ENCODE data around the gene ARL6IP4.

ARL6IP4 gene

GRCh38 chr12:122978507-122978955, 1.9 kb upstream of the ARL6IP4 start:
- no peak for DNase-seq (ENCODE audit: low read depth, low spot score)

GRCh38 chr12:122979001-122979907, 1.2 kb upstream of the ARL6IP4 start:
- no peak for DNase-seq (ENCODE audit: low read depth, low spot score)

DNA sequence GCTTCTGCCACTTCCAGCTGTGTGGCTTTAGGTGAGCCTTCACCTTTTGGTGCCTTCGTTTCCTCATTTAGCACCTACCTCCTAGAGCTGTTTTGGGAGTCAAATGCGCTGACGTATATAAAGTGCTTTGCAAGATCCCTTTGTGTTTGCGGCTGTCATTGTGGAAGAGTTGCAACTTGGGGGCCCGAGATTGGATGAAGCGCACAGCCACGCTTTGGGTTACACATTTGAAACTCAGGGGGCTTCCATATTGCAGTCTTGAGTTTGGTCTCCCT, 636 bp upstream of the ARL6IP4 start:
- no peak for DNase-seq (ENCODE audit: low read depth, low spot score)

DNA sequence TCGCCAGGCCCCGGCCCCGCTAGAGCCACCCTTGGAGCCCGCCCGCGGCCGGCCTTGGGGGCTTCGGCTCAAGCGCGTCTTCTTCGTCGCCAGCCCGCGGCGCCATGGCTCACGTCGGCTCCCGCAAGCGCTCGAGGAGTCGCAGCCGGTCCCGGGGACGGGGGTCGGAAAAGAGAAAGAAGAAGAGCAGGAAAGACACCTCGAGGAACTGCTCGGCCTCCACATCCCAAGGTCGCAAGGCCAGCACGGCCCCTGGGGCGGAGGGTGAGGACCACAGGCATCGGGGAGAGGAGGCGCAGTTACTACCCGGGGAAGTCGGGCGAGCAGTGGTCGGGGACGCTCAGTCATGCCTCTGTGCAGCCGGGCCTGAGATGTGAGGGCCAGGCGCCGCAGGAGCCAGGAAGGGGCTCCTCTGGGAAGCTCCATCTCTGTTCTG, 573 bp downstream of the ARL6IP4 start:
- no peak for DNase-seq (ENCODE audit: low read depth, low spot score)

DNA sequence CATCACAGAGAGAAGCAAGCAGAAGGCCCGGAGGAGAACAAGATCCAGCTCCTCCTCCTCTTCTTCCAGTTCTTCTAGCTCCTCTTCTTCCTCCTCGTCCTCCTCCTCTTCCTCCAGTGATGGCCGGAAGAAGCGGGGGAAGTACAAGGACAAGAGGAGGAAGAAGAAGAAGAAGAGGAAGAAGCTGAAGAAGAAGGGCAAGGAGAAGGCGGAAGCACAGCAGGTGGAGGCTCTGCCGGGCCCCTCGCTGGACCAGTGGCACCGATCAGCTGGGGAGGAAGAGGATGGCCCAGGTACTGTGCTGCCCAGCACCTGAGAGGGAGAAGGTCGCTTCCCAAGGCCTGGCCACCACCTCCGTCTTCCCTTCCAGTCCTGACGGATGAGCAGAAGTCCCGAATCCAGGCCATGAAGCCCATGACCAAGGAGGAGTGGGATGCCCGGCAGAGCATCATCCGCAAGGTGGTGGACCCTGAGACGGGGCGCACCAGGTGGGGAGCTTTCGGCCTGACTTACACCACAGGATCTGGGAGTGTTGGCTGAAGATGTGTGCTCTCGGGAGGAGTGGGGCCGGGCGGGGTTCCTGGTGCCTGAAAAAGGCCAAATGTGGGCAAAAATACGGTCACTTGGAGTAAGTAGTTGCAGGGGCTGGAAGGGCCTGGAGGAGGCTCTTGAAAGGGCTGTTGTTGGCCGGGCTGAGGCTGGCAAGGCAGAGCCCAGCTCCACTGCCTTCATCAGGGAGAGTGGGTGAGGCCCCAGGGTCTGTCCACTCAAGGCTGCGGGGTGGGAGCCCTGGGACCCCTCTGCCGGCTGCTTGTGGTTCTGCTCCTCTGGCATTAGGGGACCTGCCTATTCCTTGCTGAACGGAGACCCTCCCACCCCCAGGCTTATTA, 1.4 kb downstream of the ARL6IP4 start:
- DNase-seq (ENCODE audit: low read depth, low spot score), result no peak

DNA sequence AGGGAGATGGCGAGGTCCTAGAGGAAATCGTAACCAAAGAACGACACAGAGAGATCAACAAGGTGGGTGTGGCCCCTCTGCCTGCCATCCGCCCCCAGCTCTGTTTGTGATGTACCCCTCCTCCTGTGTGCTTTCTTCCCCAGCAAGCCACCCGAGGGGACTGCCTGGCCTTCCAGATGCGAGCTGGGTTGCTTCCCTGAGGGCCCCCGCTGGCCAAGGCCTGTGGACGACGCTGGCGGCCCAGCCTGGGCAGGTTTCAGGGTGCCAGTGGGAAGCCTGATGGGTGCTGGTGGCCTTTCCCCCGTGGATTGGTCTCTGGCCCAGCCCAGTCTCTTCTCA, 2.0 kb downstream of the ARL6IP4 start:
- no peak for DNase-seq (ENCODE audit: low read depth, low spot score)

- no peak for DNase-seq (ENCODE audit: low read depth, low spot score)
These were observed 2.7 kb downstream of the ARL6IP4 start for GRCh38 chr12:122982963-122983788.

DNA sequence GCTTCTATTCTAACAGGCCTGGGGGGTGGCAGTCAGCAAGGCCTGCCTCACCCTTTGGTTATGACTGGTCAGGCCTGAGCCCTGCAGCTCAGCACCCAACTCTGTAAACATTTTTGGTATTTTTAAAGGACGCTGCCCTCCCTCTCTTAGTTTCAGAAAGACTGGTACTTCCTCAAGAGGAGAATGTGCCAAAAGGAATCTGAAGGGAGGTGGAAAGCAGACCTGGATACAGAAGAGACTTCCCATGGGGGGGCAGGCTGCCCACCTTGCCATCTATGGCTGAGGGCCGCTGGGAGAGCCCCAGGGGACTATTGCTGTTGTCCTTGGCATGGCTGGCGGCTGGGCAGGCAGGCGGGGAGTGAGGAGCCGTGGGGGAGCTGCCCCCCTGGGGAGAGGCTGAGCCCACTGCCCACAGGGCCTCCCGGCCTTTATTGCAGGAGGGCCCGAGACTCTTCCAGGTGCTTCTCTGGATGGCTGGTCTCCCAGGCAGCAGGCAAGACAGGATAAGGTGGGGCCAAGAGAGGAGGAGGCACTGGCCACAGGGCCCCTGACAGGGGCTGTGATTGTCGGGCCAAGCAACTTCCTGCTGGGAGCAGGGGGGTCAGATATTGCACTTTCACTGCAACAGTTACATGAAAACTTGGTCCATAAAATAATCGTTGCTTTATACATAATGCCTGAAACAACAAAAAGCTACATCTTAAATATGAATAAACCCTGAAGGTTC, 3.5 kb downstream of the ARL6IP4 start:
- DNase-seq (ENCODE audit: low read depth, low spot score), result no peak

DNA sequence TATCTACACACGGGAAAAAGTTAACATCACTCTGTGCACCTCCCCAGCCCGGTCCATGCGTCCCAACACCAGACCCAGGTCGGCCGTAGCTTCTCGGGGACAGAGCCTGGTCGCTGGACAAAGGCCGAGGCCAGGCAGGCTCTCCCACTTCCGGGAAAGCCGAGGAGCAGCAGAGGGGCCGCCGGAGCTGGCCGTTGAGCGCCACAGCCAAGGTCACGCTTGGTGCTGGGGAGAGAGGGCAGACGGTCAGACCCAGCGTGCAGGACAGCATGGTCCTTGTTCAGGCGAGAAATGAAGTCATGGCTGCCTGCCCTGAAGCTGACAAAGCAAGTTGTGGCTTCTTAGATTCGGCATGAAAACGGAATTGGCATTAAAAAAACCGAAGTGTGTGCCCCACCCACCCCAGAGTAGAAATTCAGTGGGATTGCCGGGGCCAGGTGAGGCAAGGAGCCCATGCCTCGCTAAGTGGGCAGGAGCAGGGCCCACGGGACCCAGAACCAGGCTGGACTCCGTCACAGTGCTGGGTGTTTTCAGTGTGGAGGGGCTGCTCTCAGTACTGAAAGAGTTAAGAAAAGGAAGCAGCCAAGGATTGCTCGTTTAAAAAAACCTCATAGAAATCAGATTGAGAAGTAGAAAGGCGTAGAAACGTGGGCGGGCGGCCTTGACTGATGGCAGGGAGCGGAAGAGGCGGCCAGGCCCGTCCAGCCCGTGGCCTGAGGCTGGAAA, 4.3 kb downstream of the ARL6IP4 start:
- DNase-seq (ENCODE audit: low read depth, low spot score), result no peak

- no peak for DNase-seq (ENCODE audit: low read depth, low spot score)
These were observed 5.1 kb downstream of the ARL6IP4 start for GRCh38 chr12:122985338-122986257.

- DNase-seq (ENCODE audit: low read depth, low spot score), result no peak
These were observed 5.9 kb downstream of the ARL6IP4 start for GRCh38 chr12:122986258-122986871.

GRCh38 chr12:122987086-122987951, 6.8 kb downstream of the ARL6IP4 start:
- no peak for DNase-seq (ENCODE audit: low read depth, low spot score)

DNA sequence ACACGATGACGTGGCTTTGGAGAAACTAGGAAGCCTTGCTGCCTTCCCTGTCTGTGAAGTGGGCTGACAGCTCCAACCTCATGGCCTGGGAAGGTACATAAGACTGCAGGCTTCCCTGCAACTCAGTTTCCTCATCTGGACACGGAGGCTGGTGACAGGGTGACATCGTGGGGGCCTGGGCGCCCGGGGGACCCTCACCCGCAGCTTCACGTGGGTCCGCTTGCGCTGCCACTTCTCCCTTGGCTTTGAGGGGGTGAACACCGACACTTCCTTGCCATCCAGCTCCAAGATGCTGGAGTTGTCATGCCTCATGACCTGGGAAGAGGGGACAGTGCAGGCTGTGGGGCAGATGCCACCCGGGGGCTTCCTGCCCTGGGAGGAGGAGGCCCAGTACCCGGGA, 7.6 kb downstream of the ARL6IP4 start:
- no peak for DNase-seq (ENCODE audit: low read depth, low spot score)

DNA sequence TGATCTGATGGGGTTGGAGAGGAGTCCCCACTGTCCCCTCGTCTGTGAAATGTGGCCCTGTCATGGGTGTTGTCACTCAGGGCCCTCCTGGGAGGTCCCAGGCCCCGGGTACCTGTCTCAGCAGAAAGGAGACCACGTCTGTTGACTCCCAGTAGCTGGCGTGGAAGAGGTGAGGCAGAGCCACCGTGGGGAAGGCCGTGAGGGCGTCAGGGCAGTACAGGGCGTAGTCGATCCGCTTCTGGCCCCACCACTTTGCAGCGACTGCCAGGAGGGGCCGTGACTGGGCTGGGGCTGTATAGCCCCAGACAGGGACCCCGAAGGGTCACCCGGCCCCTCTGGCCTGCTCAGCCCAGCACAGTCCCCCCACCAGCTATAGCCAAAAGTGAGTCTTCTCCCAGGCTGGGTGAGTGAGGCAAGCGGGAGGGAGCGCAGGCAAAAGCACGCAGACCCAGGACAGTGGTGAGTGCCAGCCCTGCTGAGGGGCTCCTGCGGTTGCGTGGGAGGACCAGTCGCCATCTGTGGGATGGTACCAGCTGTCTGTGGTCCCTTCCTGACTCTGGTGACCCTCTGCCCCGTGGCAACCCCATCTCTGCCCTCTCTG, 8.2 kb downstream of the ARL6IP4 start:
- DNase-seq (ENCODE audit: low read depth, low spot score), result no peak

- no peak for DNase-seq (ENCODE audit: low read depth, low spot score)
These were observed 8.9 kb downstream of the ARL6IP4 start for GRCh38 chr12:122989225-122989839.

DNA sequence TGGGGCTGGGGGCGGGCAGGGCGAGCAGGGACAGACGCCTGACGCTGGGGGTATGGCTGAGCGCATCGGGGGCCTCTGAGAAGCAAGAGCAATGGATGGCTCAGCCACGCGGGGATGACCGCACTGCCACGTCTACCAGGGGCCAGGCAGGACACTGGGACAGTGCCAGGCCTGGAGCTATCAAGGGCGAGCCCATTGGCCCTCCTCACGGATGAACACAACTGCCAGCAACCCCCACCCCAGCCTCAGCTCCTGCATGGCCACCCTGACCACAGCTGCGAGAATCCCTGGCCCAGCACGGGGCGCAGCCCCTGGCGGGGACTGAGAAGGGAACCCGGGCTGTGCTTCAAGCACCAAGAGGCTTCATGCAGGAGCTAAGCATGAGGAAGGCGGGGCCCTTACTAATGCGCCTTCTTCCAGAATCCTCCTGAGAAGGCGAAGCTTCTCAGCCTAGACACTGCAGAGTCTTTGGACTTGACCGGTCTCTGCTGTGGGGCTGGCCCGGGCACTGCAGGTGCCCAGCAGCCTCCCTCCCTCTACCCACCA, 9.5 kb downstream of the ARL6IP4 start:
- no peak for DNase-seq (ENCODE audit: low read depth, low spot score)

GRCh38 chr12:122990561-122990960, 10.1 kb downstream of the ARL6IP4 start:
- DNase-seq (ENCODE audit: low read depth, low spot score), result no peak

Data from smooth muscle cell of the brain vasculature (primary cell).